HG03159 (cell line): Measurements from ENCODE around the gene R3HDM2.
A peak's percentile ranks its signal among the peaks of the same experiment; 100 is the strongest.

Source experiments
- ATAC-seq: cut with Tn5 transposase; IDR thresholded peaks from one replicate; pipeline ENCODE4 v1.9.1; 2021; ENCODE audit warnings: mild to moderate bottlenecking, moderate library complexity; ENCODE audit not compliant: unreplicated experiment

R3HDM2 gene

DNA sequence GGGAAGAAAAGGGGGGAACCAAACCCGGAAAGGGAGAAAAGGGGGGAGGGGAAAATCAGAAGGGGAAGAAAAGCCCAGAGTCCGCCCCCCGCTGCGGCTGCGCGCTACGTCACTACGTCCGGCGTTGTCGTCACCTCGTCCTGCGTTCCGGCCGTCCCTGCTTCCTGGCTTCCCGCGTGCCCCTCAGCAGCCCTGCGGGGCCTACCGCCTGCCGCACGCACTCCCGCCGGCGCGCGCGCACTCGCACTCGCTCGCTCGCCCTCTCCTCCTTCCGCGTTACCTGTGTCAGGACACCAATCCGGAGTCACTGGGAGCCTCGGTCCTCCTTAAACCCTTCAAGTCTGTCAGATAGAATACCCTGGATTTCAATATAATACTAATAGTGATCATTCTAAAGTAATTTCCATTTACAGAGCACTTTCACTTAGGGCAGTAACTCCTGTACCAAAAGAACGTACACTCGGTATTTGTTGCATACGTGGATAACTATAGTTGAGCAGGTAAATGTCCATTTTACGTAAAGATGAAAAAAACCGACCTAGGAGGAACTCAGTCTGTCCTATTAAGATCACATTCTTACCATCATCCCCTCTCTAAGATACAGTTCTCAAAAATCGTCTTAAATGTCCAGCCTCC, at the start of gene R3HDM2:
Gene R3HDM2 (minus strand): TSS at position 113 of the 636 bp plus-strand sequence. CDS start 120,615 bp downstream, outside the sequence.
- peak; percentile 95 for ATAC-seq

DNA sequence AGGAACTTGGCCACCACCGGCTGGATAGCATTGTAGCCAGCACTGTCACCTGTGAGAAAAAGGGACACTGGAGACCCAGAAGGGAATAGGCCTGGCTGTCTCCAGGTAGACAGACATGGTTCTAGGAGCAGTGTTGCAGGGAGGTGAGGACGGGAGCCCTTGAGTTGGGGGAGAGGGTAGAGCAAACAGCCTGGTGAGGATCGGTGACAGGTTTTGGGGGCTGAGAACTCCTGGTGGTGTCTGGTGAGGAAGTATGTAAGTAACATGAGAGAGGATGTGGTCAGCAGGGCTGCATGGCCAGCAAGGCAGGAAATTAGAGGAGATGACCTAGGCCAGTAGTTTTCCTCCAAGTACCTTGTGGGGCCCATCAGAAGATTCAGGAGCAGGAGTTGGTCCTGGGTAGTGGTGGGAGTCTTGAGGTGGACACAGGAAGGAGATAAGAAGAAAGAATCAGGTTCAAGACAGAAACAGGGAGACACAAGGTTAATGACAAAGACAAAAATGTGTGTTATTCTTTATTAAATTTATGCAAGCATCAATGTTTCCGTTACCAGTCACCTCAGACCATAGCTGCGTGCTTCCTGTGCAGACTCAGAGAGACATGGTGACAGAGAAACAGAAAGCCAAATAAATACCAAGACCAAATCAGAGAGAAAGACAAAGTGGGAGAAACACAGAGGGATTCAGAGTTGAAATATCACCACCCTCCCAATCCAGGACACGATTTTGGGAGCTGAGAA, 48.7 kb upstream of the R3HDM2 start, which contains the start of gene ARHGAP9:
Gene ARHGAP9 (minus strand): TSS at position 491 of the 740 bp plus-strand sequence. CDS start 460 bp downstream, at position 31.
- ATAC-seq, result peak; percentile 48

DNA sequence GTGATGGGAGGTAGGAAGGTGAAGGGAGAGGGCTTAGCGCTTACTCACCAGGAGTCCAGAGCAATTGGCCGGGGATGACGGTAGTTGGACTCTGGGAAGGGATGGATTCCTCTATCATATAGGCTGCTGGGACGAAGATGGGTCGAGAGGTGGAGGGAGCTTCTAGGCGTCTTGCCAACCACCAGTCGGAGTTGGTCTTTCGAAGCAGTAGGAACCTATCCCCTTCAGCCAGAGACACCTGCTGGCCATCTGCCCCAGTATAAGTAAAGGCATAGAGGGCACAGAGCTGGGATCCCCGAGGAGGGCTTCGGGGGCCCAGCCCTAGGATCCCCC, 48.2 kb upstream of the R3HDM2 start:
- no peak for ATAC-seq

DNA sequence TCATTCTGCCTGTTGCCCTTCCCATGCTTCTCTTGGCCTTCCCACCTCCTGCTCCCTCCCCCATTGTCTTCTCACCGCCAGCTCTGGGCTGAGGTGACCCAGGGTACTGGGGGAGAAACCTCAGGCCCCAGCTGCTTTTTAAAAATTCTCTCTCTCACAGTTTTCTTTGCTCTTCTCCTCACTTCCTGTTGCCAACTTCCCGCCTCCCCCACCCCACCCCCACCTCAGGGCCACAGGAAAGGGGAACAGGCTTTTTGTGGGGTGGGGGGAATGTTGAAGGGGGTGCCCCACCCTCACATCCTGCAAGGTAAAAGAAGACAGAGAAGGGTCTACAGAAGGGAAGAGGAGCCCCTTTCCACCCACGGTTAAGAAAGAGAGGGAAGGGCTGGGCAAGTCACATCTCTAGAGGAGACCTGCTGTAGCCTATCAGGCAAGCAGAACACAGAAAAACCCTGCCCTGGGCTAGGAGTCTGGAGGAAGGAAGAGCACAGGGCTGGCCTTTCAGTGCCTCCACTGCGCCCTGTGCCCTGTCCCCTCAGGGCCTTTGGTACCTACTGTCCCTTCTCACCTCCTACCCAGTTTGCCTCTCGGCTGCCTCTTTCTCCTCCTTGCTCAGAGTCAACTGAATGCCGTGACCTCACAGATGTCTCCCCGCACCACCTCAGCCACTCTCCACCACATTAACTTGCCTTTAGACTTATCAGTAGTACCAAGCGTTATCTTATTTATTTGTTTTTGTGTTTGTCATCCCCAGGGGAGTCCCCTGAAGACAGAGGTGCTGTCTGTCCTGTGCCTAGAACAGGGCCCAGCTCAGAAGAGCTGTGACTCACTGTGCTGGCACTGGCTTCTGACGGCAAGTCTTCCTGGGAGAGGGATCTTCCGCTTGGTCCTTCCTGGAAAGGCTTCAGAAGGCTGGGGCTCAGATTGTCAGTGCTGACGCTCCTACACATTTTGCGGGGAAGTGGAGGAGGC, 47.2 kb upstream of the R3HDM2 start:
- no peak for ATAC-seq

DNA sequence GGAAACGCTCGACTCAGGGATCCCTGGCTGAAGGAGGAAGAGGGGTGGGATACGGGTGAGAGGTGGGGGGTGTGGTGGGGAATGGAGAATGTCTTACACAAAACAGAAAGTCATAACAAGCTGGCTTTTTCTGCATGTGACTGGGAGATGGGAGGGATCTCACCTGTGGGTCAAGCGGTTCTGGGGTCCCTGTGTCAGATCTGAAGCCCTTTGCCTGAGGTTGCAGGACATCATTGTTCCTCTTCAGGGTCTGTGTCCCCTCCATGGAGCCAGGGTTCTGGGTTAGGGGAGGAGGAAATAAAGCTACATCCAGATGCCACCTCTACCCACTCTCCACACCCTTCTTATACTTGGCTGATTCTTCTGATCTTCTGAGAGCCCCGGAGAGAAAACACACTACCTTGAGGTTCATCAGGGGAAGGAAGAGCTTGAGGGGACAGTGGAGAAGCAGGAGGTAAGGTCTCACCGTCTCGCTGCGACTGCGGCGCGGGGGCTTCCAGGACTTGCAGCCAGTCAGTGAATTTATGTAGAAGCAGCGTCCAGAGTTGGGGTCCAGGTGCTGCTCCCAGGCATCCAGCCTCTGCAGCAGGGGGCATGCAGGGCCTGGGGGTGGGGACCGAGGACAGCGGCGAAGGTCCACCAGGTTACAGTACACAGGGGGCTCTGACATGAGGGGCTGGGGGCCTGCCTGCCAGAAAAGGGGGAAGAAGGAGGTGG, 46.3 kb upstream of the R3HDM2 start:
- ATAC-seq, result no peak

DNA sequence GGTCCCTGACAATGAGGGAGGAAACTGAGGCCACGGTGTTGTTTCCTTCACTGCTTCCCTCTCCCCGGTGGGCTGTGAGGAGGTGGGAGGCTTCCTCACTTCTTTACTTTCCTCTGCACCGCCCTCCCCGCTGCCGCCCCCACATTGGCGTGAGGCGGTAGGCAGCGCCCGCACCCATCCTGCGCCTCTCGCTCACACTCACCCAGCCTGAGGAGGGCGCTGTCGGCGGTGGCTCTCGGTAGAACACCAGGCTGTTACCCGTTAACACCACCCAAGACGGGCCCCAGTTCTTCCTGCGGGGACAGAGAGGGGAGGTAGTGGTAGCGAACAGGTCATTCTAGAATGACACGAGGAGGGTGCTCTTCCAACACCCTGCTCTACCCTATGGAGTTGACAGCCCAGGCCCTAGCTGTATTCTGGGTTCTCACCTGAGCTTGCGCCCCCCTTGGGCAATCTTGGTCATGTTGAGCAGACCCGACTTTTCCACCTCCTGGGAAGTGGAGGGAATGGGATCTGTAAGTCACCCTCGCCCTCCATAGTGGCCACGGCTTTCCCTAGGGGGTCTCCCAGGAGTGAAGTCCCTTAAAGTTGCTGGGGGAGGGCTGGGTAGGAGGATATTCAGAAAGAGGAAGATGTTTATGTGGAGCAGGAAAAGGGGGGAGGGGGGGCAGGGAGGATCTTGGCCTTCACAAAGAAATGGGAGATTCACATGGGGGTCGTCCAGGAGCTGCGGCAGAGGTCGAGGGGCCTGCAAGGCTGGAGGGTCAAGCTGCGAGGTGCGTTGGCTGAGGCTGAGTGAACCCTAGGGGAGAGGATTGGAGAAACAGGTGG, 45.5 kb upstream of the R3HDM2 start:
- ATAC-seq, result no peak

DNA sequence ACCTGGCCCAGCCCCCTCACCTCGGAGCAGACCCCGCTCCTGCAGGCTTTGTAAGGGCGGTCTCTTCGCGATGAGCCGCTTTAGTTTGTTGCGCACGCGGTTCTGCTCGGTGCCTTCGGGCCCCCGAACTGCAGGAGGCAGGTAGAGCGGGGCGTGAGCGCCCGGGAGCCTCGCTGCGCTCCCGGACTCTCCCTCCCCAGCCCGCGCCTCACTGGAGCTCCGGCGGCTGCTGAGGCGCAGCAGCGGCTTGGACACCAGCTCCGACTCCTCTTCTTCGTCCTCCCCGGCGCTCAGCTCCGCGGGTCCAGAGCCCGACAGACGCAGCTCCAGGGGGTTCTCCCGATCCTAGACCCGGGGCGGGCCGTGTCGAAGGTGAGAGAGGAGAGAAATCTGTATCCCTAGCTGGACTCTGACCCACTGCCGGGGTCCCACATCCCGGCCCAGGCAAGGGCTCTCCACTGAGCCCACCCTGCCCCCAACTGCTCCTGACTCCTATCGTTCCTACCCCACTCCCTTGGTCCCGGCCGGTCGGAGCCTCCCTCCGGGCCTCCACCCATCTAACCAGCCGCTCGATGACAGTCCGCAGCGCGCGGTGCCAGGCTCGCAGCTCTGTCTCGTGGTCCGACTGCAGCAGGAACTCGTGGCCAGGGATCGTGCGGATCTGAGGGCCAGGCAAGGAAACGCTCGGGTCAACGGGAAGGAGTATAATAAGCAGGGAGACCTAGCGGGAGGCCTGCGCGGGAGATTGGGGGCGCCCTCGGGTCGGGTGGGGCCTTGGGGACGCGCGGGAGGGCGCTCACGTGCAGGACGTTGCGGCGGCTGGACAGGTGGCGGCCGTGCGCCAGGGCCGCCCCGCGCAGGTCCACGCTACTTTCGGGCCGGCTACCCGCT, 44.7 kb upstream of the R3HDM2 start:
- ATAC-seq, result no peak

DNA sequence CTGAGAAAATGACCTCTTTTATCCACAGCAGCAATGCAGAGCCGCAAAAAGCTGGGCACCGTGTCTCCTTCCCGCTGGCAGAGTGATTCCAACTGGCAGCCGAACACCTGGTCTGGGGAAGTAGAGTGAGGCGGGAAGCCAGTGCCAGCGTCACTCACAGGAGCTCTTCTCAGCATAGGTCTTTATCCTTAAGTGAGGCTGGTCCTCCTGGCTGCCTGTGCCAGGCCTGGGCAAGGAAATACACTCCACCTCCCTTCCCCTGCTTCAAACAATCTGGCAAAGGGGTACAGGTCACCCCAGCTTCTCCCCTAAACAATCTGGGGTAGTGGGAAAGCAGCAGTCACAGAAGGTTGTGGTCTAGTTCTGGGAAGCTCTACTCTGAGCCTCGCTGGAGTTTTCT, 44.0 kb upstream of the R3HDM2 start:
- ATAC-seq, result no peak

DNA sequence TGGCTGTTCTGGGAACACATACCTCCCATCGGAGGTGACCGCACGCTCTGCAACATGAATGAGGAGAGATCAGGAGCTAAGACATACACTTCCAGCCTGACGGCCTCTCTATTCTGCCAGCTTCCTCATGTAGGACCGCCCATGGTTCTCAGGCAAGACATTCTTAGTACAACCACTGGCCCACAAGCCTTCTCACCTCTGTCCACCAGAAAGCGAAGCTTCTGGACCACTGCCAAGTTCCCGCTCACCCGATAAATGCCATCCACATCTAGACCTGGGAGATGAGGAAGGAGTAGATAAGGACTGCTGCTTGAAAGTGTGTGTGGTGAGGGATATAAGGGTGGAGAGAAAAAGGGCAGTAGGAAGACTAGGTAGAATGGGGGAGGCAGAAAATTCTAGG, 43.6 kb upstream of the R3HDM2 start:
- ATAC-seq, result no peak

DNA sequence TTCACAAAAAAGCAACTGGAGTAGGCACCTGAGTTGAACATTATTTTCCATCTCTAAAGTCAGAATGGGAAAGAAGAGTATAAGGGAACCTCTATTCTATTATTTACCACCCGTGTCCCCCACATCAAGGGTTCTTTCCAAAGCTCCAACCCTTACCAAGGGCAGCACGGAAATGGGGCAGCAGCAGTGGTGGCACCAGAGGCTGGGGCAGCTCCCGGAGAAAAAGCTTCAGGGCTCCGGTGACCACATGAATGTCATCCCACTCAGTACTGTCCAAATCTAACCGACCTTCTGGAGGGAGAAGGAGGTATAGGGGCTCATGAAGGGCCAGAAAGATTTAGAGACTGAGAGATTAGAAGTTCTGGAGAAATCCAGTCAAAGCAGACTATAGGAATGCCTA, 43.0 kb upstream of the R3HDM2 start:
- ATAC-seq, result no peak

DNA sequence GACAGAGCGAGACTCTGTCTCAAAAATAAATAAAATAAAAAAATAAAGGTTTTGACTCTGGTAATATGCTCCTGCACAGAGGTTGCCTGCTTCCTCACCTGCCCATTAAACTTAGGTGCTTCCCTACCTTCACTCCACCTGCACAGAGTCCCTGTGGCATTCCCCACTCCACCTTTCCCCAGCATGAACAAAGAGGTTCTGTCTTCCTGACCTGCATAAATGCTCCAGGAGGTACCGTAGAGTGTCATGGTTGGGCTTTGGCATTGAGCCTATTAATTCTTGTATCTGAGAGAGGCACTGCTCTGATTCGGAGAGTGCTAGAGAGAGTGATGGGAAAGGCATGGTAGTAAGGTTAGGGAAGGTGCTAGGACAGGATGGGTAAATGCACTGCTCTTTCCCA, 42.5 kb upstream of the R3HDM2 start:
- ATAC-seq, result no peak

DNA sequence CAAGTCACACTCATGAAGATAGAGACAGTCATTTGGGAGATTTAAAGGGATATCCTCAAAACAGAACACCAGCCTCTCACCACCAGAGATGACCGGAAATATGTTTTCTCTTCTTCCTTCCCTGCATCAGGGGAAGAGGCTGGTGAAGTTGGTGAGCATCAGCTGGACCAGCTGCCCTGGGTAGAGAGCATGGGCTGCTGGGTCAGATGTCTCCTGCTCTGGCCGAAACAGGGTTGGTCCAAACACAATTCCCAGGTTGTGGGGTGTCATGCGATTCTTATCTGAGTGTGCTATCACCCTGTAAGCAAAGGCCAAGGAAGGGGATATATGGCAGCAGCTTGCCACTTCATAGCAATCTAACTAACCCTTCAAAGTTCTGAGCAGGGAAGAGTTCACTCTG, 41.5 kb upstream of the R3HDM2 start:
- no peak for ATAC-seq

DNA sequence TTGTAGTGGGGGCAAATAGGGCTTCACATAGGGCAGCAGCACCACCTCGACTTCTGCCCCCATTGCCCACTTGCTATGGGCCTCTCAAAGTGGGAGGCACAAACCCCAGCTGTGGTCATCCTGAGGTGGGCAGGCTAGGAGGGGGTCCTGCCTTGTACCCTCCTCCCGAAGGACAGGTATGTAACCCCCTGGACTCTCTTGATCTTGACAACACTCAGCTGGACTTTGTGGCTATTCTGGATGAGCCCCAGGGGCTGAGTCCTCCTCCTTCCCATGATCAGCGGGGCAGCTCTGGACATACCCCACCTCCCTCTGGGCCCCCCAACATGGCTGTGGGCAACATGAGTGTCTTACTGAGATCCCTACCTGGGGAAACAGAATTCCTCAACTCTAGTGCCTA, 40.8 kb upstream of the R3HDM2 start:
- ATAC-seq, result no peak

DNA sequence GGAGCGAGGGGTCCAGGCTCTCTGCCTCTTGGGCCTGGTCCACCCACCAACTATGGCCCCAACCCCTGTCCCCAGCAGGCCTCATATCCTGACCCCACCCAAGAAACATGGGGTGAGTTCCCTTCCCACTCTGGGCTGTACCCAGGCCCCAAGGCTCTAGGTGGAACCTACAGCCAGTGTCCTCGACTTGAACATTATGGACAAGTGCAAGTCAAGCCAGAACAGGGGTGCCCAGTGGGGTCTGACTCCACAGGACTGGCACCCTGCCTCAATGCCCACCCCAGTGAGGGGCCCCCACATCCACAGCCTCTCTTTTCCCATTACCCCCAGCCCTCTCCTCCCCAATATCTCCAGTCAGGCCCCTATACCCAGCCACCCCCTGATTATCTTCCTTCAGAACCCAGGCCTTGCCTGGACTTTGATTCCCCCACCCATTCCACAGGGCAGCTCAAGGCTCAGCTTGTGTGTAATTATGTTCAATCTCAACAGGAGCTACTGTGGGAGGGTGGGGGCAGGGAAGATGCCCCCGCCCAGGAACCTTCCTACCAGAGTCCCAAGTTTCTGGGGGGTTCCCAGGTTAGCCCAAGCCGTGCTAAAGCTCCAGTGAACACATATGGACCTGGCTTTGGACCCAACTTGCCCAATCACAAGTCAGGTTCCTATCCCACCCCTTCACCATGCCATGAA, 40.3 kb upstream of the R3HDM2 start:
- ATAC-seq, result no peak

DNA sequence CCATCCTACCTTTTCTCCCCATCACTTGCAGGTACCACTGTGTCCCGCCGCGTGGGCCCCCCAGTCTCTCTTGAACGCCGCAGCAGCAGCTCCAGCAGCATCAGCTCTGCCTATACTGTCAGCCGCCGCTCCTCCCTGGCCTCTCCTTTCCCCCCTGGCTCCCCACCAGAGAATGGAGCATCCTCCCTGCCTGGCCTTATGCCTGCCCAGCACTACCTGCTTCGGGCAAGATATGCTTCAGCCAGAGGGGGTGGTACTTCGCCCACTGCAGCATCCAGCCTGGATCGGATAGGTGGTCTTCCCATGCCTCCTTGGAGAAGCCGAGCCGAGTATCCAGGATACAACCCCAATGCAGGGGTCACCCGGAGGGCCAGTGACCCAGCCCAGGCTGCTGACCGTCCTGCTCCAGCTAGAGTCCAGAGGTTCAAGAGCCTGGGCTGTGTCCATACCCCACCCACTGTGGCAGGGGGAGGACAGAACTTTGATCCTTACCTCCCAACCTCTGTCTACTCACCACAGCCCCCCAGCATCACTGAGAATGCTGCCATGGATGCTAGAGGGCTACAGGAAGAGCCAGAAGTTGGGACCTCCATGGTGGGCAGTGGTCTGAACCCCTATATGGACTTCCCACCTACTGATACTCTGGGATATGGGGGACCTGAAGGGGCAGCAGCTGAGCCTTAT, 39.6 kb upstream of the R3HDM2 start:
- ATAC-seq, result no peak

DNA sequence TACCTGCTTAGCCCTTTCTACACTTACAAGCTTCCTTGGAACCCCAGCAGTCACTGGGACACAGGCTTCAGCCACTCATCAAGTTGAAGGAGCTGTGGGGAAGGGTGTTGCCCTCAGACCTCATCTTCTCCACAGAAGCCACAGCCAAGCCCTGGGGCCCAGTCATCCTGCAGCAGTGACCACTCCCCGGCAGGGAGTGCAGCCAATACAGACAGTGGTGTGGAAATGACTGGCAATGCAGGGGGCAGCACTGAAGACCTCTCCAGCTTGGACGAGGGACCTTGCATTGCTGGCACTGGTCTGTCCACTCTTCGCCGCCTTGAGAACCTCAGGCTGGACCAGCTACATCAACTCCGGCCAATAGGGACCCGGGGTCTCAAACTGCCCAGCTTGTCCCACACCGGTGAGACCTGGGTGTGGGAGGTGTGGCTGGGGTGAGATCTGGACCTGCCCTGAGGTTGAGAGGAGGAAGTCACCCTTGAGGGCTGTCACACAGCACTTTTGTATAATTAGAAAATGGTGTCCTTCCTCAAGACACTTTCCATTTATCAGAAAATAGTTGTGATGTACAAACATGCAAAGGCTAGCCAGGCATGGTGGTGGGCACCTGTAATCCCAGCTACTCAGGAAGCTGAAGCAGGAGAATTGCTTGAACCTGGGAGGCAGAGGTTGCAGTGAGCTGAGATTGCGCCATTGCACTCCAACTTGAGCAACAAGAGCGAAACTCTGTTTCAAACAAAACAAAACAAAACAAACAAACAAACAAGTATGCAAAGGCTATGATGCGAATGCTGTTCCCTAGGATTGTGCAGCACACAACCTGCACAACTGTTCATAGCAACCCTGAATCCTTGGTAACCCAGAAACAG, 38.7 kb upstream of the R3HDM2 start:
- ATAC-seq, result no peak

DNA sequence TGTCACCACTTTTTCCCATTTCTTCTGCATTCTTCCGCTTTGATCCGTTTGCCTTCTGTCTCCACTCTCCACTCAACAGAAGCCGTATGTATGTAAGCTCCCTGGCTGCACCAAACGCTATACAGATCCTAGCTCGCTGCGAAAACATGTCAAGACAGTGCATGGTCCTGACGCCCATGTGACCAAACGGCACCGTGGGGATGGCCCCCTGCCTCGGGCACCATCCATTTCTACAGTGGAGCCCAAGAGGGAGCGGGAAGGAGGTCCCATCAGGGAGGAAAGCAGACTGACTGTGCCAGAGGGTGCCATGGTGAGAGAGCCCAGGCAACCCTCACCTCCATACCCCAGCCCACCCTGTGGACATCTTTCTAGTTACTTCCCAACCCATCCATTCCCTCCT, 37.1 kb upstream of the R3HDM2 start:
- ATAC-seq, result no peak
